SK-N-DZ (cell line): ENCODE measurements around the gene CAPN13.

Source experiments
- DNase-seq: peaks from one replicate; pipeline ENCODE4 v3.0.0-alpha.2; 2015; ENCODE audit warnings: low spot score

Gene CAPN13

GRCh38 chr2:30786923-30787685 is 20.1 kb downstream of the CAPN13 start:
- DNase-seq, result no peak

- DNase-seq, result no peak
Observed at GRCh38 chr2:30784682-30785081, 22.6 kb downstream of the CAPN13 start.

- no peak for DNase-seq
Observed at GRCh38 chr2:30781961-30782533, 25.2 kb downstream of the CAPN13 start.

GRCh38 chr2:30781451-30781850 is 25.8 kb downstream of the CAPN13 start:
- DNase-seq, result no peak

- no peak for DNase-seq
Observed at GRCh38 chr2:30780776-30781330, 26.4 kb downstream of the CAPN13 start.

- DNase-seq, result no peak
Observed at GRCh38 chr2:30778611-30779010, 28.6 kb downstream of the CAPN13 start.

GRCh38 chr2:30777661-30778505 is 29.4 kb downstream of the CAPN13 start:
- no peak for DNase-seq

GRCh38 chr2:30776831-30777635 is 30.2 kb downstream of the CAPN13 start:
- DNase-seq, result no peak

- no peak for DNase-seq
Observed at GRCh38 chr2:30775833-30776232, 31.4 kb downstream of the CAPN13 start.

GRCh38 chr2:30772021-30772705 is 35.1 kb downstream of the CAPN13 start:
- DNase-seq, result no peak

- no peak for DNase-seq
Observed at GRCh38 chr2:30770816-30771576, 36.2 kb downstream of the CAPN13 start.

- no peak for DNase-seq
Observed at GRCh38 chr2:30769891-30770462, 37.3 kb downstream of the CAPN13 start.

- DNase-seq, result no peak
Observed at GRCh38 chr2:30769481-30769780, 37.8 kb downstream of the CAPN13 start.

- DNase-seq, result no peak
Observed at GRCh38 chr2:30768708-30769480, 38.4 kb downstream of the CAPN13 start.

- DNase-seq, result no peak
Observed at GRCh38 chr2:30768036-30768686, 39.1 kb downstream of the CAPN13 start.

GRCh38 chr2:30766666-30767065 is 40.6 kb downstream of the CAPN13 start:
- DNase-seq, result no peak

GRCh38 chr2:30765876-30766470 is 41.3 kb downstream of the CAPN13 start:
- DNase-seq, result no peak

- DNase-seq, result no peak
Observed at GRCh38 chr2:30765191-30765590, 42.1 kb downstream of the CAPN13 start.
